ENCODE measurements around the gene CACNA2D4.

CACNA2D4 gene

GRCh38 chr12:1806301-1807086, 112.0 kb downstream of the CACNA2D4 start:
- in situ Hi-C loops (cut with MboI; ENCODE audit: low sequenced_read_pairs): no loop called here

- in situ Hi-C loops (cut with MboI; ENCODE audit: low sequenced_read_pairs): no loop called here
Measured at GRCh38 chr12:1805441-1806081, 112.9 kb downstream of the CACNA2D4 start.

- in situ Hi-C loops (cut with MboI; ENCODE audit: low sequenced_read_pairs): no loop called here
Measured at GRCh38 chr12:1804545-1805332, 113.7 kb downstream of the CACNA2D4 start.

- in situ Hi-C loops (cut with MboI; ENCODE audit: low sequenced_read_pairs): no loop called here
Measured at GRCh38 chr12:1803736-1804135, 114.7 kb downstream of the CACNA2D4 start.

- in situ Hi-C loops (cut with MboI; ENCODE audit: low sequenced_read_pairs): no loop called here
Measured at GRCh38 chr12:1801303-1801975, 117.0 kb downstream of the CACNA2D4 start.

- in situ Hi-C loops (cut with MboI; ENCODE audit: low sequenced_read_pairs): no loop called here
Measured at GRCh38 chr12:1800401-1801302, 117.8 kb downstream of the CACNA2D4 start.

- in situ Hi-C loops (cut with MboI; ENCODE audit: low sequenced_read_pairs): no loop called here
Measured at GRCh38 chr12:1799882-1800400, 118.5 kb downstream of the CACNA2D4 start.

- in situ Hi-C loops (cut with MboI; ENCODE audit: low sequenced_read_pairs): no loop called here
Measured at GRCh38 chr12:1799051-1799881, 119.2 kb downstream of the CACNA2D4 start.

GRCh38 chr12:1798641-1799020, 119.8 kb downstream of the CACNA2D4 start:
- in situ Hi-C loops (cut with MboI; ENCODE audit: low sequenced_read_pairs): no loop called here

GRCh38 chr12:1797991-1798640, 120.3 kb downstream of the CACNA2D4 start:
- in situ Hi-C loops (cut with MboI; ENCODE audit: low sequenced_read_pairs): no loop called here

GRCh38 chr12:1797011-1797901, 121.2 kb downstream of the CACNA2D4 start:
- in situ Hi-C loops (cut with MboI; ENCODE audit: low sequenced_read_pairs): no loop called here

- in situ Hi-C loops (cut with MboI; ENCODE audit: low sequenced_read_pairs): no loop called here
Measured at GRCh38 chr12:1796515-1797010, 121.9 kb downstream of the CACNA2D4 start.

- in situ Hi-C loops (cut with MboI; ENCODE audit: low sequenced_read_pairs): no loop called here
Measured at GRCh38 chr12:1795785-1796514, 122.5 kb downstream of the CACNA2D4 start.

- in situ Hi-C loops (cut with MboI; ENCODE audit: low sequenced_read_pairs): no loop called here
Measured at GRCh38 chr12:1795221-1795784, 123.1 kb downstream of the CACNA2D4 start.

GRCh38 chr12:1794440-1795090, 123.9 kb downstream of the CACNA2D4 start:
- in situ Hi-C loops (cut with MboI; ENCODE audit: low sequenced_read_pairs): no loop called here
